ENCODE measurements around the gene GIPC2.
A peak's percentile ranks its signal among the peaks of the same experiment; 100 is the strongest.
"Not testable (repeated sequence)": the region's sequence is repeated elsewhere in the genome, so short reads cannot be mapped to it uniquely, and the experiment has no call there.

The GIPC2 gene

GRCh38 chr1:78095593-78095992 is 49.8 kb downstream of the GIPC2 start:
- no peak for DNase-seq (ENCODE audit: low spot score)

GRCh38 chr1:78096017-78096416 is 50.3 kb downstream of the GIPC2 start:
- no peak for DNase-seq (ENCODE audit: low spot score)

GRCh38 chr1:78096976-78097375 is 51.2 kb downstream of the GIPC2 start:
- no peak for DNase-seq (ENCODE audit: low spot score)

- DNase-seq (ENCODE audit: low spot score): no peak
Measured at GRCh38 chr1:78101051-78101450, 55.3 kb downstream of the GIPC2 start.

GRCh38 chr1:78101514-78101913 is 55.7 kb downstream of the GIPC2 start:
- DNase-seq (ENCODE audit: low spot score): peak; percentile 81

GRCh38 chr1:78102082-78102481 is 56.3 kb downstream of the GIPC2 start:
- no peak for DNase-seq (ENCODE audit: low spot score)

GRCh38 chr1:78102916-78103315 is 57.1 kb downstream of the GIPC2 start:
- no peak for DNase-seq (ENCODE audit: low spot score)

GRCh38 chr1:78104322-78104721 is 58.6 kb downstream of the GIPC2 start:
- DNase-seq (ENCODE audit: low spot score): no peak

- not testable (repeated sequence) for DNase-seq (ENCODE audit: low spot score)
Measured at GRCh38 chr1:78109659-78110058, 63.9 kb downstream of the GIPC2 start.

- no peak for DNase-seq (ENCODE audit: low spot score)
Measured at GRCh38 chr1:78113156-78113916, 67.6 kb downstream of the GIPC2 start.

- peak; percentile 77 for DNase-seq (ENCODE audit: low spot score)
Measured at GRCh38 chr1:78114034-78114956, 68.5 kb downstream of the GIPC2 start.

GRCh38 chr1:78120485-78120884 is 74.7 kb downstream of the GIPC2 start:
- DNase-seq (ENCODE audit: low spot score): not testable (repeated sequence)

- DNase-seq (ENCODE audit: low spot score): no peak
Measured at GRCh38 chr1:78121710-78122109, 75.9 kb downstream of the GIPC2 start.

- DNase-seq (ENCODE audit: low spot score): no peak
Measured at GRCh38 chr1:78122389-78122788, 76.6 kb downstream of the GIPC2 start.

- no peak for DNase-seq (ENCODE audit: low spot score)
Measured at GRCh38 chr1:78126506-78126905, 80.7 kb downstream of the GIPC2 start.

- DNase-seq (ENCODE audit: low spot score): no peak
Measured at GRCh38 chr1:78132174-78132947, 86.6 kb downstream of the GIPC2 start.

- no peak for DNase-seq (ENCODE audit: low spot score)
Measured at GRCh38 chr1:78132948-78133322, 87.2 kb downstream of the GIPC2 start.

- DNase-seq (ENCODE audit: low spot score): no peak
Measured at GRCh38 chr1:78136680-78137079, 90.9 kb downstream of the GIPC2 start.

- DNase-seq (ENCODE audit: low spot score): peak; percentile 52
Measured at GRCh38 chr1:78141531-78142231, 95.9 kb downstream of the GIPC2 start.

- no peak for DNase-seq (ENCODE audit: low spot score)
Measured at GRCh38 chr1:78142736-78143135, 97.0 kb downstream of the GIPC2 start.

- DNase-seq (ENCODE audit: low spot score): peak; percentile 15
Measured at GRCh38 chr1:78143152-78143551, 97.4 kb downstream of the GIPC2 start.

GRCh38 chr1:78143673-78144072 is 97.9 kb downstream of the GIPC2 start:
- peak; percentile 17 for DNase-seq (ENCODE audit: low spot score)

Data from LoVo (cell line).